ENCODE results near the gene CDK1. TPM values are rescaled to one million over a fixed set of nuclear protein-coding genes. Genes with fewer than 3 reads are reported as not detected.

The CDK1 gene
- total and polyA plus RNA-seq, 2 of the 8 experiments (the other 6 are each of a cell fraction or from before 2014, with no cell fraction given): 29.4 to 111 TPM

DNA sequence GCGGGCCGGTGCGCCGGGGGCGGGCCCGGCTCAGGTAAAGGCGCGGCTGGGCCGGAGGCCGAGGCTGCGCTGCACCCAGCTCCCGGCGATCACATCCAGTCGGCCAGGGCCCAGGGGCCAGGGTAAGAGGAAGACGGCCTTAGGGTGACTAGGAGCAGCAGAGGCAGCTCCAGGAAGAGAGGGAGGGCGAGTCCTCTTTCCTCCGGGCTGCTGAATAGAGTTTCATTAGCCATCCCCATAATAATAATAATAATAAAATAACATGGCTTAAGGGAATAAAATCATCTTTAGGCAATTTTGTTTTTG lies 44.8 kb upstream of the CDK1 start (continued):
- TF ChIP-seq, protein P1, sequence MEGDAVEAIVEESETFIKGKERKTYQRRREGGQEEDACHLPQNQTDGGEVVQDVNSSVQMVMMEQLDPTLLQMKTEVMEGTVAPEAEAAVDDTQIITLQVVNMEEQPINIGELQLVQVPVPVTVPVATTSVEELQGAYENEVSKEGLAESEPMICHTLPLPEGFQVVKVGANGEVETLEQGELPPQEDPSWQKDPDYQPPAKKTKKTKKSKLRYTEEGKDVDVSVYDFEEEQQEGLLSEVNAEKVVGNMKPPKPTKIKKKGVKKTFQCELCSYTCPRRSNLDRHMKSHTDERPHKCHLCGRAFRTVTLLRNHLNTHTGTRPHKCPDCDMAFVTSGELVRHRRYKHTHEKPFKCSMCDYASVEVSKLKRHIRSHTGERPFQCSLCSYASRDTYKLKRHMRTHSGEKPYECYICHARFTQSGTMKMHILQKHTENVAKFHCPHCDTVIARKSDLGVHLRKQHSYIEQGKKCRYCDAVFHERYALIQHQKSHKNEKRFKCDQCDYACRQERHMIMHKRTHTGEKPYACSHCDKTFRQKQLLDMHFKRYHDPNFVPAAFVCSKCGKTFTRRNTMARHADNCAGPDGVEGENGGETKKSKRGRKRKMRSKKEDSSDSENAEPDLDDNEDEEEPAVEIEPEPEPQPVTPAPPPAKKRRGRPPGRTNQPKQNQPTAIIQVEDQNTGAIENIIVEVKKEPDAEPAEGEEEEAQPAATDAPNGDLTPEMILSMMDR (IDR thresholded peaks at IDR 0.05; ENCODE audit: control extremely low read depth in 1 of 3, insufficient read depth in 1 of 3, low read depth in 1 of 3, low read length in 3 of 3): peak in 1 of 3 experiments; percentile 39; a peak in 2 of 4 replicates
- TF ChIP-seq SP2 (IDR thresholded peaks at IDR 0.05; ENCODE audit: low read length) (no peak), TAF1 (IDR thresholded peaks at IDR 0.05; ENCODE audit: low read depth, low read length) (peak; percentile 50; the same call in 1 of the 2 replicates), PHF8 (conservative IDR thresholded peaks at IDR 0.05; ENCODE audit: low read depth, low read length) (no peak), POLR2AphosphoS5 (IDR thresholded peaks at IDR 0.05; ENCODE audit: low read depth, low read length) (no peak), KDM1A (IDR thresholded peaks at IDR 0.05; ENCODE audit: borderline replicate concordance, low read length) (no peak), BCL11A (IDR thresholded peaks at IDR 0.05; ENCODE audit: low read depth in 2 of 2, low read length in 2 of 2) (no peak), RNF2 (IDR thresholded peaks at IDR 0.05; ENCODE audit: borderline replicate concordance, low read depth, low read length, missing control alignments, poor library complexity, severe bottlenecking) (no peak), KDM4A (IDR thresholded peaks at IDR 0.05; ENCODE audit: low read depth, low read length, severe bottlenecking) (no peak), RAD21 (IDR thresholded peaks at IDR 0.05 in 1 of 2, conservative IDR thresholded peaks at IDR 0.05 in 1 of 2; ENCODE audit: low read depth in 2 of 2, low read length in 2 of 2) (no peak)

Measured in H1 (cell line).